Measurements from ENCODE around the gene AP2S1.

AP2S1 gene

DNA sequence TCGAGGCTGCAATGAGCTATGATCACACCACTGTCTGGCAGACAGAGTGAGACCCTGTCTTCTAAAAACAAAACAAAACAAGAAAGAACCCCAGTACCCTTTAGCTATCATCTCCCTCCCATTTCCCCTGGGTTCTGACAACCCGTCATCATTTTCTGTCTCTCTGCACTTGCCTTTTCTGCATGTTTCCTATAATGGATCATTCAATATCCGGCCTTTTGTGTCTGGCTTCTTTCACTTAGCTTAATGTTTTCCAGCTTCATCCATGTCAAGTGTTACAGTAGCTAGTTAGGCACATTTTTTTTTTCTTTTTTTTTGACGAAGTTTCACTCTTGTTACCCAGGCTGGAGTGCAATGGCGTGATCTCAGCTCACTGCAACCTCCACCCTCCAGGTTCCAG, 16.5 kb downstream of the AP2S1 start:
- H3K27ac ChIP-seq (ENCODE audit: low read length), result no peak overlapping the region
- no peak overlapping the region for H2AFZ ChIP-seq (ENCODE audit: low read depth, low read length)
- H3K4me2 ChIP-seq (ENCODE audit: low read length), result no peak overlapping the region
- no peaks in the 10 kb centered on the region for H3K9me3 ChIP-seq (ENCODE audit: insufficient read depth, low read length)
- H3K27me3 ChIP-seq (ENCODE audit: low read depth, low read length), result no peaks in the 10 kb centered on the region
- H4K20me1 ChIP-seq (ENCODE audit: insufficient read depth, low read length), result no peaks in the 10 kb centered on the region
- no peak overlapping the region for H3K9ac ChIP-seq (ENCODE audit: low read length)
- H3K4me1 ChIP-seq (ENCODE audit: low read length), result no peaks in the 10 kb centered on the region
- H3K4me3 ChIP-seq (ENCODE audit: low read length), result no peak overlapping the region
- peaks cover 6% of the 10 kb centered on the region for H3K36me3 ChIP-seq (replicated peaks; ENCODE audit: low read depth, low read length)
- no peaks in the 10 kb centered on the region for H3K79me2 ChIP-seq (ENCODE audit: low read length)
- TF ChIP-seq, protein P1, sequence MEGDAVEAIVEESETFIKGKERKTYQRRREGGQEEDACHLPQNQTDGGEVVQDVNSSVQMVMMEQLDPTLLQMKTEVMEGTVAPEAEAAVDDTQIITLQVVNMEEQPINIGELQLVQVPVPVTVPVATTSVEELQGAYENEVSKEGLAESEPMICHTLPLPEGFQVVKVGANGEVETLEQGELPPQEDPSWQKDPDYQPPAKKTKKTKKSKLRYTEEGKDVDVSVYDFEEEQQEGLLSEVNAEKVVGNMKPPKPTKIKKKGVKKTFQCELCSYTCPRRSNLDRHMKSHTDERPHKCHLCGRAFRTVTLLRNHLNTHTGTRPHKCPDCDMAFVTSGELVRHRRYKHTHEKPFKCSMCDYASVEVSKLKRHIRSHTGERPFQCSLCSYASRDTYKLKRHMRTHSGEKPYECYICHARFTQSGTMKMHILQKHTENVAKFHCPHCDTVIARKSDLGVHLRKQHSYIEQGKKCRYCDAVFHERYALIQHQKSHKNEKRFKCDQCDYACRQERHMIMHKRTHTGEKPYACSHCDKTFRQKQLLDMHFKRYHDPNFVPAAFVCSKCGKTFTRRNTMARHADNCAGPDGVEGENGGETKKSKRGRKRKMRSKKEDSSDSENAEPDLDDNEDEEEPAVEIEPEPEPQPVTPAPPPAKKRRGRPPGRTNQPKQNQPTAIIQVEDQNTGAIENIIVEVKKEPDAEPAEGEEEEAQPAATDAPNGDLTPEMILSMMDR (IDR thresholded peaks at IDR 0.05; ENCODE audit: low read depth, low read length), result no peak
- TF ChIP-seq EZH2phosphoT487 (IDR thresholded peaks at IDR 0.05; ENCODE audit: low read depth), result no peak

DNA sequence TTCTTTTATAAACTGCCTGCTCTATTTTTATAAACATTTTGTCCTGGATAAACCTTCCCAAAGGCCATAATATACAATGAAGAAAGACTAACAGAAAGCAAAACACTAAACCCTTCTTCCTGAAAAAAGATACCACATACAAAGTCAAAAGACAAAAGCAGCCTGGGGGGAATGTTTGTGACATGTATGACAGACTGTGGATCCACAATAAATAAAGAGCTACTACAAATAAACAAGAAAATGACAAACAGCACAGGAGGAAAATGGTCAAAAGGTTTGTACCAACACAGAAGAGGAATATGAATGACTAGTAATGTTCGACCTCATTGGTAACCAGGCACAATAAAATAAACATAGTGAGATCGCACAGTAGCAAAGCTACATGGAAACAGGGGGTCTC, 19.8 kb downstream of the AP2S1 start:
- no peak overlapping the region for H3K4me3 ChIP-seq (ENCODE audit: low read length)
- no peaks in the 10 kb centered on the region for H3K36me3 ChIP-seq (replicated peaks; ENCODE audit: low read depth, low read length)
- H3K4me2 ChIP-seq (ENCODE audit: low read length), result no peak overlapping the region
- no peaks in the 10 kb centered on the region for H3K79me2 ChIP-seq (ENCODE audit: low read length)
- no peak for TF ChIP-seq EZH2phosphoT487 (IDR thresholded peaks at IDR 0.05; ENCODE audit: low read depth)
- TF ChIP-seq, protein P1 (IDR thresholded peaks at IDR 0.05; ENCODE audit: low read depth, low read length), result no peak
- no peak overlapping the region for H3K27ac ChIP-seq (ENCODE audit: low read length)
- no peaks in the 10 kb centered on the region for H3K27me3 ChIP-seq (ENCODE audit: low read depth, low read length)
- no peaks in the 10 kb centered on the region for H4K20me1 ChIP-seq (ENCODE audit: insufficient read depth, low read length)
- no peaks in the 10 kb centered on the region for H3K9me3 ChIP-seq (ENCODE audit: insufficient read depth, low read length)
- no peak overlapping the region for H2AFZ ChIP-seq (ENCODE audit: low read depth, low read length)
- no peaks in the 10 kb centered on the region for H3K4me1 ChIP-seq (ENCODE audit: low read length)
- H3K9ac ChIP-seq (ENCODE audit: low read length), result no peak overlapping the region

DNA sequence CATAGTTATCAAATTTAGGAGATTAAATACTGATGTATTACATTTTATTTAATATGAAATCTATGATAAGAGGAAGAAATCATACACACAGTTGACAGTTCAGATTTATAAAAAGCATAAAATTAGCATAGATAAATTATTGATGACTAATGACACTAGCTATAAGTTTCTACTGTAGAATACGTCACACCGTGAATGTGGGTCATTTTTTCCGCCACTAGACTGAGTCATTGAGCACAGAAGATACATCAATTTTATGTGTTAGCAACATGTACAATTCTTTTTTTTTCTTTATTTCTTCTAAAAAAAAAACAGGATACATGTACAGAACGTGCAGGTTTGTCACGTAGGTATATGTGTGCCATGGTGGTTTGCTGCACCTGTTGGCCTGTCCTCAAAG, 22.2 kb downstream of the AP2S1 start:
- Histone ChIP-seq H4K20me1 (ENCODE audit: insufficient read depth, low read length) (no peaks in the 10 kb centered on the region), H3K9me3 (ENCODE audit: insufficient read depth, low read length) (peaks cover 10% of the 10 kb centered on the region; the same call in 1 of the 2 replicates), H3K4me3 (ENCODE audit: low read length) (no peak overlapping the region), H2AFZ (ENCODE audit: low read depth, low read length) (no peak overlapping the region), H3K4me1 (ENCODE audit: low read length) (peaks cover 18% of the 10 kb centered on the region), H3K4me2 (ENCODE audit: low read length) (no peak overlapping the region), H3K9ac (ENCODE audit: low read length) (no peak overlapping the region), H3K36me3 (replicated peaks; ENCODE audit: low read depth, low read length) (no peaks in the 10 kb centered on the region), H3K79me2 (ENCODE audit: low read length) (no peaks in the 10 kb centered on the region), H3K27me3 (ENCODE audit: low read depth, low read length) (no peaks in the 10 kb centered on the region), H3K27ac (ENCODE audit: low read length) (no peak overlapping the region)
- TF ChIP-seq, protein P1 (IDR thresholded peaks at IDR 0.05; ENCODE audit: low read depth, low read length), result no peak
- no peak for TF ChIP-seq EZH2phosphoT487 (IDR thresholded peaks at IDR 0.05; ENCODE audit: low read depth)

DNA sequence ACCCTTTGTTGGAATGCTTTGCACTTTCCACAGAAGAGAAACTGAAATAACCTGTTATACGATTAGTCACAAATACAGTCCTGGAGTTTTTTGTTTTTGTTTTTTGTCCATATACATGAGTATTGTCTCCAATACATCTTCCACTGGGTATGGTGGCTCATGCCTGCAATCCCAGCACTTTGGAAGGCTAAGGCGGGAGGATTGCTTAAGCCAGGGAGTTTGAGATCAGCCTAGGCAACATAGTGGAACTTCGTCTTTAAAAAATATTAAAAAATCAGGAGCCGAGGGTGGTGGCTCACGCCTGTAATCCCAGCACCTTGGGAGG, 25.0 kb downstream of the AP2S1 start:
- TF ChIP-seq, protein P1 (IDR thresholded peaks at IDR 0.05; ENCODE audit: low read depth, low read length), result no peak
- no peak for TF ChIP-seq EZH2phosphoT487 (IDR thresholded peaks at IDR 0.05; ENCODE audit: low read depth)
- H3K9me3 ChIP-seq (ENCODE audit: insufficient read depth, low read length), result peaks cover 10% of the 10 kb centered on the region; the same call in 1 of the 2 replicates

More for the DNA sequence above, 25.0 kb downstream of the AP2S1 start:
- no peaks in the 10 kb centered on the region for H3K36me3 ChIP-seq (replicated peaks; ENCODE audit: low read depth, low read length)
- H3K79me2 ChIP-seq (ENCODE audit: low read length), result no peaks in the 10 kb centered on the region
- H3K27ac ChIP-seq (ENCODE audit: low read length), result no peak overlapping the region
- H3K4me2 ChIP-seq (ENCODE audit: low read length), result no peak overlapping the region
- no peak overlapping the region for H3K4me3 ChIP-seq (ENCODE audit: low read length)
- no peaks in the 10 kb centered on the region for H3K27me3 ChIP-seq (ENCODE audit: low read depth, low read length)
- no peak overlapping the region for H2AFZ ChIP-seq (ENCODE audit: low read depth, low read length)
- no peaks in the 10 kb centered on the region for H4K20me1 ChIP-seq (ENCODE audit: insufficient read depth, low read length)
- peaks cover 34% of the 10 kb centered on the region for H3K4me1 ChIP-seq (ENCODE audit: low read length)
- H3K9ac ChIP-seq (ENCODE audit: low read length), result no peak overlapping the region
